Hematopoietic multipotent progenitor cell treated with erythropoietin and hydrocortisone succinate and interleukin-3 and kit ligand, for 8 days (in vitro differentiated cells): ENCODE results near the gene CADPS.

Experiments used
- DNase-seq: peaks from one replicate; pipeline ENCODE4 v3.0.0-alpha.2; 2015

CADPS gene

GRCh38 chr3:62481962-62482361 is 393.3 kb downstream of the CADPS start:
- DNase-seq = no peak

GRCh38 chr3:62480056-62480455 is 395.2 kb downstream of the CADPS start:
- no peak for DNase-seq

GRCh38 chr3:62479326-62479725 is 395.9 kb downstream of the CADPS start:
- DNase-seq = no peak

DNA sequence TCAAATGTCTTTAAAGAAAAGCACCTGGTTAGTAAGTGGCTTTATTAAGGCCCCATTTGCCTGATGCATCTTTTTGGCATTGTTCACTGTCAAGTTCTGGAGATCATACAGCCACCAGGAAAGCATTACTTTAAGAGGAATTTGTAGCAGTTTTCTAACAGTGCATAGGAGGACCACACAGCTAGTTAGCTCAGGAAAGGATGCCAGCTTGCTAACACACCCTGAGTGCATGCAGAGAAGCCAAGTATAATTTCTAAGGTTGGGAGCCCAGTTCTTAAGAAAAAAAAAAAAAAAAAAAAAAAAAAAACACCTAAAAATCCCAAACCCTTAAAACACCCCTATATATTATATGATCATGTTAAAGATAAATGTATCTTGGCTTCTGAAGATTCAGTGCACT is 399.9 kb downstream of the CADPS start:
- DNase-seq = no peak

DNA sequence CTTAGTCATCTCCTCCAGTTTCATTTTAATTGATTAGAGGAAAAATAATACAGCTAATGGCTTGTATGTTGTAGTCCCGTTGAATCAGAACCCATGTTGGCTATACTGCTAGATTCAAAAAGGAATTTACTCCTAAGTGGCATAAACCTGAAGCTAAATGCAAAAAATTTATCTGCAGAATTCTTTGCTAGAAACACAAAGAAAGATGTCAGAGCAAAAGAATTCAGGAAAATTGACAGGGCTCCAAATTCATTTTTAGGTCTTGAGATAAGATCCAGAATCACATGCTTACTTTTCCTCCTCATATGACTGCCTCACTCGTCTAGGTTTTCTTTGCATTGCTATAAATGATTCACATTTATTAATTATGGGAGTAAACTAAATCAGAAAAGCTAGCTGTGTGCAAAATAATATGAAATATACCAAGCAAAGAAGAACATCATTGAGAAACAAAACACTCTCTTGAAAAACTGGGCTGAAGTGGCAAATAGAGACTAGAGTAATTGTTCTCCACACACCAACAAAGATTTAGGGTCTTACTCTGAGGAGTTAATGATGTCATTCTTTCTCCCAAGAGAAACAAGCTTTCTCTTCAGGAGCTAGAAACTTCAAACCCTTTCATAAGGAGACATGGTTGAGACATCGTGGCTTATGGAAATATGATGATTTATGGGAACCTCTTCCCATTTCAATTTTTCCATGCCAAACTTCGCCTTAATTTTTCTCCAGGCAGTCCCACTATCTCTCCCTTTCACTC is 407.1 kb downstream of the CADPS start:
- no peak for DNase-seq

- DNase-seq = no peak
Observed at GRCh38 chr3:62462788-62463187, 412.4 kb downstream of the CADPS start.

- DNase-seq = no peak
Observed at GRCh38 chr3:62462104-62462762, 413.0 kb downstream of the CADPS start.

GRCh38 chr3:62454916-62455315 is 420.3 kb downstream of the CADPS start:
- DNase-seq = no peak

GRCh38 chr3:62453448-62453847 is 421.8 kb downstream of the CADPS start:
- no peak for DNase-seq

DNA sequence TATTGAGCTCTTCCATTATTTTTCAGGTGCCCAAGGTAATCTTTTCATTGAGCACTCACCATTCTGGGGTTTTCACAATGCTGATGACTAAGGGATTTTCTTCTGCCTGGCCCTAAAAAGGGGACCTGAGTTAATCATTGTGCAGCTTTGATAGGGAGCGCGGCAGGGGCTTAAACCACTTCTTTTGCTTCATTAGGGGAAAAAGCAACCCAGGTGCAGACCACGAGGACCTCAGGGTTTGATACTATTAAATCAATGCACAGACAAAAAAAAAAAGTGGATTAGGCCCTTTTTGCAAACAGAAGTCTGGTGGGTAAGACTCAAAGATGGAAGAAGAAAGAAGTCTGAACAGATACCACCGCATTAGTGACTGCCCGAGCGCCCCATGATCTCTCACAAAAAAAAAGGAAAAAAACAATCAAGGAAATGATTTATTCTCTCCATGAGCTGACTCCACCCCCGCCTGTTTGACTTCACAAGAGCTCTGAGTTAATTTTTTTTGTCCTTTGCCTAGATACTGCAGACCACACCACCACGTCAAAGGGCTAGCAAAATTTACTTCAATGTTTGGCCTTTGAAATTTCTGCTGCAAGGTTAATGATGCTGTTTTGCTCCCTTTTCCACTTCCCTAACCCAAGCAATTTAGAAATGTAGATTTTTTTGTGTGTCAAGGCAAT is 423.9 kb downstream of the CADPS start:
- DNase-seq = no peak

GRCh38 chr3:62446337-62446940 is 428.8 kb downstream of the CADPS start:
- no peak for DNase-seq

- peak; percentile 7 for DNase-seq
Observed at GRCh38 chr3:62445275-62445674, 429.9 kb downstream of the CADPS start.

DNA sequence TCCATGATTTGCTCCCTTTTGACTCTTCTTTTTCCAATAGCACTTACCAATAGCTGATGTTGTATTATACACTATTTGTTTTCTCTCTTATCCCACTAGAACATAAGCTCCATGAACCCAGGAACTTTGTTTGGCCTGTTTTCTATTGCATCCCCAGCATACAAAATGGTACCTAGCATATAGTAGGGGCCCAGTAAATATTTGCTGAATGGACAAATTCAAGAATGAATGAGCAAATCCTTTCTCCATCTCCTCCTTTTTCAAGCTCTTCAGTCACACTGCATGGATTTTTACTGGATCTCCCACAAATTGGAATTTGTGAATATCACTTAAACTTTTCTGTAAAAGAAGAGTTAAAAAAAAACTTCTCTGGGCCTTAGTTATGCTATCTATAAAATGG is 435.2 kb downstream of the CADPS start:
- DNase-seq = no peak

- DNase-seq = no peak
Observed at GRCh38 chr3:62439176-62439813, 435.9 kb downstream of the CADPS start.

- no peak for DNase-seq
Observed at GRCh38 chr3:62436785-62437184, 438.4 kb downstream of the CADPS start.

DNA sequence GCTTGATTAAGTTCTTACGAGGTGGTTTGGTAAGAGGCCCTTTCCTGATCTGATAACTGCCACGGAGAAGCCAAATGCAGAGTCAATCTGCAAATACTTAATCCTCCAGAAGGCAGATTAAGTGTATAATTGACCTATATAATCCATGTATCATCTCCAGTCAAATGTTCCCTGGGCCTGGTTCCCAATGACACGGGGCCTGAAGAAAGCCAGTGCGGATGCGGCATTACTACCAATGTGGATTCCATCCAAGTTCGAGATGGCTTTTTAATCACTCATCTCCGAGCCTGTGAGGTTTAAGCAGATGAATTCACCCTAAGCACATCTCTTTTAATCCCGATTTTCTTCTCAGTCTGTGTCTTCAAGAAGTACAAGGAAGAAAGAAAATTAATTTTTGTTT is 441.8 kb downstream of the CADPS start:
- DNase-seq = no peak

DNA sequence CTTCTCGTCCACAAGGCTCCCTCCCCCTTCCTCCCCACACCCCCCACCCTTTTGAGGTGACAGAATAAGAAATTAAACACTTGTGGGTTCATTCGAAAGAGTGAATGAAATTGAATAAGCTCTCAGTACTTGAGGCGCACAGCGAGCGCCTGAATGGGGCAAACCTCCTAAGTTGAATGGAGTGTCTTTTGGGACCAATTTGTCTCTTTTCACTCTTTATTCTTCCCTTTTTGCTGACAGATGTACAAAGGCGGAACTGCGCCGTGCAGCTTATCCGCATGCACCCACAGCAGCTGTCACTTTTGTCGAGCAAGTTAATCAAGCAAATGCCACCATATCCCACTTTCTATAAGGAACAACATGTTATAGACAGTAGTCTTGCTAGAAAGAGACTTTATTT is 454.0 kb downstream of the CADPS start:
- no peak for DNase-seq

DNA sequence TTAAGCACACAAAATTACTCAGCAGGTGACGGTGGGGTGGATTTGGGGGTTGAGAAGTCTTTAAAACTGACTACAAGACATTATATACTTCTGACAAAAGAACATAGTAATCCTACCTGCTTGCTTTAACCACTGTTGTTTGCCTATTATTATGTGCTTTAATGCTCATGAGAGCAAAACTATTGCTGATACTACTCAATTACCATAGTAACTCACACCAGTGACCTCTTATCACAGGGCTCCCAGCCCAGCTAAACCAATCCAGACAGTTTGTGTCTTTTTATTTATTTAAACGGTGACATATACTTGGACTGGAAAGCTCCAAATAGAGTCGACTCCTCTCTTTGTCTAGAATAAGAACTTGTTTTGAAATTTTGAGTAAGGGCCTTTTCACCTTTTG is 459.1 kb downstream of the CADPS start:
- DNase-seq = no peak

DNA sequence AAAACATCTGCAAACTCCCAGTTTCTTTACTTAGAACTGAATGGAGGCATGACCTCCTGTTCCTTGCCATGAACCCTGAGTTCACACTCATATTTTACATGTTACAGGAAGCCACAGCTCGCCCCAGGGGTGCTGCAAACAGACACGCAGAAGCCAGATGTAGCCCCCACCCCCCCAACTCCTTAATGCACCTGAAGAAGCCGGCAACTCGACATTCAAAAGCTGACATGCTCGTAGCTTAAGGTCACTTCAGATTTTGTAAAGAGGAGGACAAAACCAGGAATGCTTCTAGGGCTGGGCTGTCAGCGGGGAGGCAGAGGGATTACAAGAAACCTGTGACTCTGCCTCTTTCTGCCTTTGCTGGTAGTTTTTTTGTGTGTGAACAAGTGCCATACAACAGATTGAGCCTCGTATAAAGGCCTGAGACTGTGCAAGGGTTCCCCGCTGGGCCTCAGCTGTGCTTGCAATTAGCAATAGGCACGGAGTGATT is 459.9 kb downstream of the CADPS start:
- no peak for DNase-seq

- no peak for DNase-seq
Observed at GRCh38 chr3:62414786-62415185, 460.4 kb downstream of the CADPS start.

GRCh38 chr3:62413687-62414086 is 461.5 kb downstream of the CADPS start:
- no peak for DNase-seq

- no peak for DNase-seq
Observed at GRCh38 chr3:62406945-62407344, 468.3 kb downstream of the CADPS start.

GRCh38 chr3:62405566-62405965 is 469.6 kb downstream of the CADPS start:
- DNase-seq = no peak
